HCEC 1CT (cell line): Measurements from ENCODE around the gene COPS4.
"Not testable (repeated sequence)": the region's sequence is repeated elsewhere in the genome, so short reads cannot be mapped to it uniquely, and the experiment has no call there.

Experiments used
- DNase-seq: peaks from one replicate; pipeline ENCODE4 v3.0.0-alpha.2; 2017

The COPS4 gene

GRCh38 chr4:83034630-83035494 lies at the start of gene COPS4:
TSS of gene COPS4 (plus strand) at chr4:83035183. CDS start at chr4:83035225, 42 bp downstream.
- peak; percentile 97 for DNase-seq

- DNase-seq, result not testable (repeated sequence)
These were observed 47.5 kb upstream of the COPS4 start for GRCh38 chr4:82987519-82987918.

GRCh38 chr4:82988323-82988832 lies 46.6 kb upstream of the COPS4 start:
- peak; percentile 87 for DNase-seq

- DNase-seq, result no peak
These were observed 45.2 kb upstream of the COPS4 start for GRCh38 chr4:82989575-82990429.

GRCh38 chr4:82994834-82995233 lies 40.1 kb upstream of the COPS4 start:
- no peak for DNase-seq

- DNase-seq, result no peak
These were observed 36.1 kb upstream of the COPS4 start for GRCh38 chr4:82998898-82999297.

- no peak for DNase-seq
These were observed 32.7 kb upstream of the COPS4 start for GRCh38 chr4:83002329-83002728.

- DNase-seq, result not testable (repeated sequence)
These were observed 31.8 kb upstream of the COPS4 start for GRCh38 chr4:83003044-83003791.

- DNase-seq, result no peak
These were observed 25.5 kb upstream of the COPS4 start for GRCh38 chr4:83009529-83009928.

GRCh38 chr4:83010111-83010521 lies 24.9 kb upstream of the COPS4 start:
- DNase-seq, result peak; percentile 20

GRCh38 chr4:83010522-83011318 lies 24.3 kb upstream of the COPS4 start, which contains the start of gene LIN54:
TSS of gene LIN54 (minus strand) at chr4:83010823. CDS start at chr4:82984844, 25,979 bp downstream.
- peak; percentile 56 for DNase-seq

- DNase-seq, result no peak
These were observed 23.2 kb upstream of the COPS4 start for GRCh38 chr4:83011689-83012199.

- no peak for DNase-seq
These were observed 22.7 kb upstream of the COPS4 start for GRCh38 chr4:83012200-83012686.

- DNase-seq, result peak; percentile 90
These were observed 22.1 kb upstream of the COPS4 start for GRCh38 chr4:83012687-83013419.

GRCh38 chr4:83013420-83013867 lies 21.5 kb upstream of the COPS4 start:
- DNase-seq, result no peak

GRCh38 chr4:83013902-83014301 lies 21.1 kb upstream of the COPS4 start:
- DNase-seq, result no peak

GRCh38 chr4:83019794-83020494 lies 15.0 kb upstream of the COPS4 start:
- DNase-seq, result no peak

- peak; percentile 67 for DNase-seq
These were observed 12.1 kb upstream of the COPS4 start for GRCh38 chr4:83022724-83023450.

GRCh38 chr4:83023599-83023998 lies 11.4 kb upstream of the COPS4 start:
- DNase-seq, result not testable (repeated sequence)
